GM18499 (cell line): ENCODE results near the gene P2RX2.

Experiments used
- ATAC-seq: cut with Tn5 transposase; IDR thresholded peaks from one replicate; pipeline ENCODE4 v1.9.1; 2021; ENCODE audit warnings: moderate number of reproducible peaks; ENCODE audit not compliant: insufficient read depth, unreplicated experiment

P2RX2 gene

GRCh38 chr12:132633398-132633797 is 14.8 kb downstream of the P2RX2 start:
- ATAC-seq, result no peak

GRCh38 chr12:132633901-132634300 is 15.3 kb downstream of the P2RX2 start:
- no peak for ATAC-seq

GRCh38 chr12:132634411-132634990 is 15.9 kb downstream of the P2RX2 start:
- ATAC-seq, result no peak

- ATAC-seq, result no peak
Observed at GRCh38 chr12:132635076-132635955, 16.7 kb downstream of the P2RX2 start.

- ATAC-seq, result no peak
Observed at GRCh38 chr12:132637811-132638210, 19.2 kb downstream of the P2RX2 start.

GRCh38 chr12:132638541-132639408 is 20.2 kb downstream of the P2RX2 start:
- no peak for ATAC-seq

- no peak for ATAC-seq
Observed at GRCh38 chr12:132639956-132640520, 21.5 kb downstream of the P2RX2 start.

GRCh38 chr12:132640936-132641335 is 22.4 kb downstream of the P2RX2 start:
- no peak for ATAC-seq

GRCh38 chr12:132641811-132642650 is 23.5 kb downstream of the P2RX2 start:
- ATAC-seq, result no peak

- no peak for ATAC-seq
Observed at GRCh38 chr12:132642846-132643835, 24.6 kb downstream of the P2RX2 start.

GRCh38 chr12:132646850-132647249 is 28.3 kb downstream of the P2RX2 start:
- no peak for ATAC-seq

GRCh38 chr12:132647858-132648257 is 29.3 kb downstream of the P2RX2 start:
- no peak for ATAC-seq

- ATAC-seq, result no peak
Observed at GRCh38 chr12:132648616-132649225, 30.1 kb downstream of the P2RX2 start.

GRCh38 chr12:132649226-132649945 is 30.8 kb downstream of the P2RX2 start:
- ATAC-seq, result no peak

GRCh38 chr12:132651444-132652100 is 33.0 kb downstream of the P2RX2 start:
- no peak for ATAC-seq

GRCh38 chr12:132653567-132654290 is 35.2 kb downstream of the P2RX2 start:
- no peak for ATAC-seq
